Gastroesophageal sphincter (tissue), 3 donors: ENCODE measurements around the gene PARD3.

Source experiments
- EP300 ChIP-seq: sonication (generic); formaldehyde crosslinking; IDR thresholded peaks from one replicate; pipeline ENCODE4 v1.6.1; 2017; ENCODE audit warnings: antibody characterized with exemption, mild to moderate bottlenecking
- POLR2A ChIP-seq, 2 donors: fragments of 450-650 bp; IDR thresholded peaks; one replicate each; pipeline ENCODE4 v1.6.1; 2017; ENCODE audit warnings: antibody characterized with exemption in 2 of 2, mild to moderate bottlenecking in 2 of 2, moderate library complexity in 1 of 2
- POLR2AphosphoS5 ChIP-seq: sonication (generic); formaldehyde crosslinking; IDR thresholded peaks from one replicate; pipeline ENCODE4 v1.6.1; 2017; ENCODE audit warnings: antibody characterized with exemption
- TF ChIP-seq, protein P1 (sequence below), 4 experiments: fragments of 200-600 bp in 2 of 4; fragments of 450-650 bp in 2 of 4; sonication (generic) in 1 of 4; IDR thresholded peaks; one replicate each; pipeline ENCODE4 v1.5.1; 2017 to 2019; ENCODE audit warnings: antibody characterized with exemption in 4 of 4, mild to moderate bottlenecking in 2 of 4, moderate library complexity in 2 of 4

- TF ChIP-seq, protein P1, sequence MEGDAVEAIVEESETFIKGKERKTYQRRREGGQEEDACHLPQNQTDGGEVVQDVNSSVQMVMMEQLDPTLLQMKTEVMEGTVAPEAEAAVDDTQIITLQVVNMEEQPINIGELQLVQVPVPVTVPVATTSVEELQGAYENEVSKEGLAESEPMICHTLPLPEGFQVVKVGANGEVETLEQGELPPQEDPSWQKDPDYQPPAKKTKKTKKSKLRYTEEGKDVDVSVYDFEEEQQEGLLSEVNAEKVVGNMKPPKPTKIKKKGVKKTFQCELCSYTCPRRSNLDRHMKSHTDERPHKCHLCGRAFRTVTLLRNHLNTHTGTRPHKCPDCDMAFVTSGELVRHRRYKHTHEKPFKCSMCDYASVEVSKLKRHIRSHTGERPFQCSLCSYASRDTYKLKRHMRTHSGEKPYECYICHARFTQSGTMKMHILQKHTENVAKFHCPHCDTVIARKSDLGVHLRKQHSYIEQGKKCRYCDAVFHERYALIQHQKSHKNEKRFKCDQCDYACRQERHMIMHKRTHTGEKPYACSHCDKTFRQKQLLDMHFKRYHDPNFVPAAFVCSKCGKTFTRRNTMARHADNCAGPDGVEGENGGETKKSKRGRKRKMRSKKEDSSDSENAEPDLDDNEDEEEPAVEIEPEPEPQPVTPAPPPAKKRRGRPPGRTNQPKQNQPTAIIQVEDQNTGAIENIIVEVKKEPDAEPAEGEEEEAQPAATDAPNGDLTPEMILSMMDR (IDR thresholded peaks at IDR 0.05) = no peak
- TF ChIP-seq POLR2AphosphoS5 = peak; percentile 51
- no peak for TF ChIP-seq EP300
- TF ChIP-seq POLR2A (IDR thresholded peaks at IDR 0.05) = no peak
These were observed 49.3 kb upstream of the PARD3 start for GRCh38 chr10:34864149-34865067.
